HEK293 (cell line): ENCODE data around the gene HTR4.

Source experiments
- CTCF ChIA-PET: fragments of 350-600 bp; formaldehyde crosslinking; extraction: SDS; loops from one replicate; lab custom pipeline; 2021; ENCODE audit warnings: antibody characterized with exemption; lab: Yijun Ruan, JAX
- POLR2A ChIA-PET: fragments of 300-600 bp; formaldehyde crosslinking; extraction: SDS; loops from one replicate; lab custom pipeline; 2020; ENCODE audit warnings: antibody characterized with exemption, inconsistent platforms; lab: Yijun Ruan, JAX
- H3K27ac ChIP-seq: fragments of 200-500 bp; sonication (Bioruptor generic); 2 replicates; pipeline ENCODE4 v1.5.1; 2014; ENCODE audit warnings: low read depth, low read length, control low read depth, inconsistent platforms; ENCODE audit errors: extremely low read depth
- H3K36me3 ChIP-seq, 2 experiments: fragments of 200-500 bp in 1 of 2; sonication (Bioruptor generic) in 1 of 2; 1 replicate in 1 of 2; 2 replicates in 1 of 2; pipeline ENCODE4 v1.5.1; 2014 to 2017; ENCODE audit warnings: inconsistent platforms in 2 of 2, low read length in 2 of 2; ENCODE audit not compliant: control insufficient read depth in 2 of 2, insufficient read depth in 1 of 2
- H3K4me1 ChIP-seq: fragments of 200-500 bp; sonication (Bioruptor generic); 2 replicates; pipeline ENCODE4 v1.5.1; 2014; ENCODE audit warnings: mild to moderate bottlenecking, low read length, inconsistent platforms; ENCODE audit not compliant: control insufficient read depth, insufficient read depth
- H3K4me3 ChIP-seq: 2 replicates; pipeline ENCODE4 v1.5.1; 2011; ENCODE audit warnings: low read depth, mild to moderate bottlenecking, control low read depth, low read length, moderate library complexity
- H3K9me3 ChIP-seq: fragments of 200-500 bp; sonication (Bioruptor generic); 2 replicates; pipeline ENCODE4 v1.5.1; 2014; ENCODE audit warnings: low read depth, low read length, inconsistent platforms; ENCODE audit not compliant: control insufficient read depth, insufficient read depth
- GLI4 ChIP-seq: fragments of 450-650 bp; formaldehyde crosslinking; IDR thresholded peaks from 2 replicates; pipeline ENCODE4 v1.5.1; 2016; ENCODE audit warnings: missing biosample characterization, missing genetic modification characterization
- KLF10 ChIP-seq: fragments of 450-650 bp; IDR thresholded peaks from 2 replicates; pipeline ENCODE4 v1.5.1; 2018; ENCODE audit warnings: missing biosample characterization, mild to moderate bottlenecking, missing genetic modification characterization
- KLF16 ChIP-seq: fragments of 450-650 bp; formaldehyde crosslinking; IDR thresholded peaks from 2 replicates; pipeline ENCODE4 v1.5.1; 2017; ENCODE audit warnings: missing biosample characterization, missing genetic modification characterization
- MYNN ChIP-seq: fragments of 450-650 bp; formaldehyde crosslinking; IDR thresholded peaks from 2 replicates; pipeline ENCODE4 v1.5.1; 2016; ENCODE audit warnings: missing biosample characterization, missing genetic modification characterization, borderline replicate concordance
- MZF1 ChIP-seq: fragments of 450-650 bp; formaldehyde crosslinking; IDR thresholded peaks from 2 replicates; pipeline ENCODE4 v1.5.1; 2017; ENCODE audit warnings: missing biosample characterization, missing genetic modification characterization, borderline replicate concordance
- REPIN1 ChIP-seq: fragments of 450-650 bp; formaldehyde crosslinking; IDR thresholded peaks from 2 replicates; pipeline ENCODE4 v1.5.1; 2017; ENCODE audit warnings: missing biosample characterization, missing genetic modification characterization, low read depth
- SP7 ChIP-seq: fragments of 450-650 bp; formaldehyde crosslinking; IDR thresholded peaks from 2 replicates; pipeline ENCODE4 v1.5.1; 2016; ENCODE audit warnings: missing biosample characterization, missing genetic modification characterization
- WT1 ChIP-seq: fragments of 450-650 bp; formaldehyde crosslinking; IDR thresholded peaks from 2 replicates; pipeline ENCODE4 v1.5.1; 2016; ENCODE audit warnings: missing biosample characterization, missing genetic modification characterization
- YY1 ChIP-seq: fragments of 450-650 bp; formaldehyde crosslinking; IDR thresholded peaks from 2 replicates; pipeline ENCODE4 v1.5.1; 2018; ENCODE audit warnings: missing biosample characterization, missing genetic modification characterization
- ZBTB20 ChIP-seq: fragments of 450-650 bp; formaldehyde crosslinking; IDR thresholded peaks from 2 replicates; pipeline ENCODE4 v1.5.1; 2016; ENCODE audit warnings: missing biosample characterization, missing genetic modification characterization
- ZBTB7A ChIP-seq: fragments of 450-650 bp; formaldehyde crosslinking; IDR thresholded peaks from 2 replicates; pipeline ENCODE4 v1.5.1; 2016; ENCODE audit warnings: low read depth, missing biosample characterization, missing genetic modification characterization
- ZNF138 ChIP-seq: fragments of 450-650 bp; formaldehyde crosslinking; IDR thresholded peaks from 2 replicates; pipeline ENCODE4 v1.5.1; 2016; ENCODE audit warnings: missing biosample characterization, missing genetic modification characterization, borderline replicate concordance
- ZNF155 ChIP-seq: fragments of 450-650 bp; formaldehyde crosslinking; IDR thresholded peaks from 2 replicates; pipeline ENCODE4 v1.5.1; 2016; ENCODE audit warnings: missing biosample characterization, missing genetic modification characterization
- ZNF211 ChIP-seq: fragments of 450-650 bp; formaldehyde crosslinking; IDR thresholded peaks from 2 replicates; pipeline ENCODE4 v1.5.1; 2016; ENCODE audit warnings: low read depth, missing biosample characterization, missing genetic modification characterization
- ZNF433 ChIP-seq: fragments of 450-650 bp; formaldehyde crosslinking; IDR thresholded peaks from 2 replicates; pipeline ENCODE4 v1.5.1; 2016; ENCODE audit warnings: missing biosample characterization, missing genetic modification characterization, low read depth
- ZNF48 ChIP-seq: fragments of 450-650 bp; formaldehyde crosslinking; IDR thresholded peaks from 2 replicates; pipeline ENCODE4 v1.5.1; 2016; ENCODE audit warnings: missing biosample characterization, missing genetic modification characterization
- ZNF501 ChIP-seq: fragments of 450-650 bp; formaldehyde crosslinking; IDR thresholded peaks from 2 replicates; pipeline ENCODE4 v1.5.1; 2016; ENCODE audit warnings: missing biosample characterization, missing genetic modification characterization
- ZNF629 ChIP-seq: fragments of 450-650 bp; formaldehyde crosslinking; IDR thresholded peaks from 2 replicates; pipeline ENCODE4 v1.5.1; 2017; ENCODE audit warnings: missing biosample characterization, missing genetic modification characterization
- ZNF660 ChIP-seq: fragments of 450-650 bp; IDR thresholded peaks from 2 replicates; pipeline ENCODE4 v1.5.1; 2018; ENCODE audit warnings: missing biosample characterization, mild to moderate bottlenecking, missing genetic modification characterization
- ZNF670 ChIP-seq: fragments of 450-650 bp; formaldehyde crosslinking; IDR thresholded peaks from 2 replicates; pipeline ENCODE4 v1.5.1; 2016; ENCODE audit warnings: missing biosample characterization, missing genetic modification characterization, low read depth
- ZNF837 ChIP-seq: fragments of 450-650 bp; formaldehyde crosslinking; IDR thresholded peaks from 2 replicates; pipeline ENCODE4 v1.5.1; 2016; ENCODE audit warnings: missing biosample characterization, missing genetic modification characterization
- ZSCAN23 ChIP-seq: fragments of 450-650 bp; formaldehyde crosslinking; IDR thresholded peaks from 2 replicates; pipeline ENCODE4 v1.5.1; 2016; ENCODE audit warnings: missing biosample characterization, missing genetic modification characterization
- TF ChIP-seq, protein P1 (sequence below): fragments of 450-650 bp; formaldehyde crosslinking; IDR thresholded peaks from 2 replicates; pipeline ENCODE4 v1.5.1; 2016; ENCODE audit warnings: missing biosample characterization, missing genetic modification characterization, borderline replicate concordance
- TF ChIP-seq, protein P2 (sequence below): fragments of 450-650 bp; formaldehyde crosslinking; IDR thresholded peaks from 2 replicates; pipeline ENCODE4 v1.5.1; 2016; ENCODE audit warnings: missing biosample characterization, missing genetic modification characterization
- TF ChIP-seq, protein P3 (sequence below): fragments of 450-650 bp; formaldehyde crosslinking; IDR thresholded peaks from 2 replicates; pipeline ENCODE4 v1.5.1; 2017; ENCODE audit warnings: missing biosample characterization, missing genetic modification characterization
- TF ChIP-seq, protein P4 (sequence below): fragments of 450-650 bp; formaldehyde crosslinking; IDR thresholded peaks from 2 replicates; pipeline ENCODE4 v1.5.1; 2016; ENCODE audit warnings: missing biosample characterization, missing genetic modification characterization
- TF ChIP-seq, protein P5 (sequence below): fragments of 450-650 bp; formaldehyde crosslinking; IDR thresholded peaks from 2 replicates; pipeline ENCODE4 v1.5.1; 2017; ENCODE audit warnings: missing biosample characterization, missing genetic modification characterization
- TF ChIP-seq, protein P6 (sequence below): fragments of 450-650 bp; formaldehyde crosslinking; IDR thresholded peaks from 2 replicates; pipeline ENCODE4 v1.5.1; 2016; ENCODE audit warnings: missing biosample characterization, missing genetic modification characterization

Gene HTR4

DNA sequence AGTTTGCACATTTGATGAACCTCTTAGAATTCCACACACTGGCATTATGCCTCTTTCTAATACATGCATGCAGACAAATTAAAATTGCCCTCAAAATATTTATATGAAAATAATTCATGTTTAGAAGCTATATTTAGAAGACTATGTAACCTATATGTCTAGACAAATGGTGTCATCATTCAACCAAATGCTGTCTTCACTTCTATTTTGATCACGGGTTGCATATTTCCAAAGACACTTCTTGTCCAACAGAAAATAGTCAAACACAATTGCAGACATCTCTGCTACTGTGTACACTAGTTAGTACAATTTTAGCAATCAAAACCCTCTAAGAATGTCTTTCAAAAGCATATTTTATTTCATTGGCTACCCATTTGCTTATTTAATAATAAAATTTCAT is 156.6 kb downstream of the HTR4 start:
- POLR2A ChIA-PET = no interaction called here

DNA sequence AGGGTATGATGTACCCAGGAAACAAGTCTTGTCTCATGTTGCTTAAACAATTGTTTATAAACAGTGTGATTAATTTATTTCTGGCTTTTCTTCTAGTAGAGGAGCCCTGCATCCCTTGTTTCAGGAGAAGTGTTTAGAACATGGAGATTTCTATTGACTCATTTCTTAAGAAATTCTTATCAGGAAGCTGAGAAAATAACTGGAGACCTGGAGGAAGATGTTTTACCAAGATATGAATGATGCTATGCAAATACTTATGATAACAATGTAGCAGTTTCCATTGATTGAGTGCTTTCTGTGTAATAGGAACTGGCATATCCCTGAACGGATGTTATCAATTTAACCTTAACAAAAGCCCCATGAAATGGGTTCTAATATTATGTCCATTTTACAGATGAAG is 162.0 kb downstream of the HTR4 start:
- TF ChIP-seq KLF16 (tag by site-specific recombination) = no peak
- TF ChIP-seq, protein P1, sequence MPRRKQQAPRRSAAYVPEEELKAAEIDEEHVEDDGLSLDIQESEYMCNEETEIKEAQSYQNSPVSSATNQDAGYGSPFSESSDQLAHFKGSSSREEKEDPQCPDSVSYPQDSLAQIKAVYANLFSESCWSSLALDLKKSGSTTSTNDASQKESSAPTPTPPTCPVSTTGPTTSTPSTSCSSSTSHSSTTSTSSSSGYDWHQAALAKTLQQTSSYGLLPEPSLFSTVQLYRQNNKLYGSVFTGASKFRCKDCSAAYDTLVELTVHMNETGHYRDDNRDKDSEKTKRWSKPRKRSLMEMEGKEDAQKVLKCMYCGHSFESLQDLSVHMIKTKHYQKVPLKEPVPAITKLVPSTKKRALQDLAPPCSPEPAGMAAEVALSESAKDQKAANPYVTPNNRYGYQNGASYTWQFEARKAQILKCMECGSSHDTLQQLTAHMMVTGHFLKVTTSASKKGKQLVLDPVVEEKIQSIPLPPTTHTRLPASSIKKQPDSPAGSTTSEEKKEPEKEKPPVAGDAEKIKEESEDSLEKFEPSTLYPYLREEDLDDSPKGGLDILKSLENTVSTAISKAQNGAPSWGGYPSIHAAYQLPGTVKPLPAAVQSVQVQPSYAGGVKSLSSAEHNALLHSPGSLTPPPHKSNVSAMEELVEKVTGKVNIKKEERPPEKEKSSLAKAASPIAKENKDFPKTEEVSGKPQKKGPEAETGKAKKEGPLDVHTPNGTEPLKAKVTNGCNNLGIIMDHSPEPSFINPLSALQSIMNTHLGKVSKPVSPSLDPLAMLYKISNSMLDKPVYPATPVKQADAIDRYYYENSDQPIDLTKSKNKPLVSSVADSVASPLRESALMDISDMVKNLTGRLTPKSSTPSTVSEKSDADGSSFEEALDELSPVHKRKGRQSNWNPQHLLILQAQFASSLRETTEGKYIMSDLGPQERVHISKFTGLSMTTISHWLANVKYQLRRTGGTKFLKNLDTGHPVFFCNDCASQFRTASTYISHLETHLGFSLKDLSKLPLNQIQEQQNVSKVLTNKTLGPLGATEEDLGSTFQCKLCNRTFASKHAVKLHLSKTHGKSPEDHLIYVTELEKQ (tag by site-specific recombination) = no peak
- no peak for TF ChIP-seq ZNF211 (tag by site-specific recombination)
- TF ChIP-seq ZNF660 = no peak
- TF ChIP-seq YY1 (tag by site-specific recombination) = no peak
- TF ChIP-seq, protein P2, sequence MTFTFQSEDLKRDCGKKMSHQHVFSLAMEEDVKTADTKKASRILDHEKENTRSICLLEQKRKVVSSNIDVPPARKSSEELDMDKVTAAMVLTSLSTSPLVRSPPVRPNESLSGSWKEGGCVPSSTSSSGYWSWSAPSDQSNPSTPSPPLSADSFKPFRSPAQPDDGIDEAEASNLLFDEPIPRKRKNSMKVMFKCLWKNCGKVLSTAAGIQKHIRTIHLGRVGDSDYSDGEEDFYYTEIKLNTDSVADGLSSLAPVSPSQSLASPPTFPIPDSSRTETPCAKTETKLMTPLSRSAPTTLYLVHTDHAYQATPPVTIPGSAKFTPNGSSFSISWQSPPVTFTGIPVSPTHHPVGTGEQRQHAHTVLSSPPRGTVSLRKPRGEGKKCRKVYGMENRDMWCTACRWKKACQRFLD = no peak
- TF ChIP-seq, protein P3, sequence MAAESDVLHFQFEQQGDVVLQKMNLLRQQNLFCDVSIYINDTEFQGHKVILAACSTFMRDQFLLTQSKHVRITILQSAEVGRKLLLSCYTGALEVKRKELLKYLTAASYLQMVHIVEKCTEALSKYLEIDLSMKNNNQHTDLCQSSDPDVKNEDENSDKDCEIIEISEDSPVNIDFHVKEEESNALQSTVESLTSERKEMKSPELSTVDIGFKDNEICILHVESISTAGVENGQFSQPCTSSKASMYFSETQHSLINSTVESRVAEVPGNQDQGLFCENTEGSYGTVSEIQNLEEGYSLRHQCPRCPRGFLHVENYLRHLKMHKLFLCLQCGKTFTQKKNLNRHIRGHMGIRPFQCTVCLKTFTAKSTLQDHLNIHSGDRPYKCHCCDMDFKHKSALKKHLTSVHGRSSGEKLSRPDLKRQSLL (tag by site-specific recombination) = no peak
- TF ChIP-seq, protein P4, sequence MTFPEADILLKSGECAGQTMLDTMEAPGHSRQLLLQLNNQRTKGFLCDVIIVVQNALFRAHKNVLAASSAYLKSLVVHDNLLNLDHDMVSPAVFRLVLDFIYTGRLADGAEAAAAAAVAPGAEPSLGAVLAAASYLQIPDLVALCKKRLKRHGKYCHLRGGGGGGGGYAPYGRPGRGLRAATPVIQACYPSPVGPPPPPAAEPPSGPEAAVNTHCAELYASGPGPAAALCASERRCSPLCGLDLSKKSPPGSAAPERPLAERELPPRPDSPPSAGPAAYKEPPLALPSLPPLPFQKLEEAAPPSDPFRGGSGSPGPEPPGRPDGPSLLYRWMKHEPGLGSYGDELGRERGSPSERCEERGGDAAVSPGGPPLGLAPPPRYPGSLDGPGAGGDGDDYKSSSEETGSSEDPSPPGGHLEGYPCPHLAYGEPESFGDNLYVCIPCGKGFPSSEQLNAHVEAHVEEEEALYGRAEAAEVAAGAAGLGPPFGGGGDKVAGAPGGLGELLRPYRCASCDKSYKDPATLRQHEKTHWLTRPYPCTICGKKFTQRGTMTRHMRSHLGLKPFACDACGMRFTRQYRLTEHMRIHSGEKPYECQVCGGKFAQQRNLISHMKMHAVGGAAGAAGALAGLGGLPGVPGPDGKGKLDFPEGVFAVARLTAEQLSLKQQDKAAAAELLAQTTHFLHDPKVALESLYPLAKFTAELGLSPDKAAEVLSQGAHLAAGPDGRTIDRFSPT (tag by site-specific recombination) = no peak
- TF ChIP-seq MYNN (tag by site-specific recombination) = no peak
- TF ChIP-seq ZBTB20 = no peak
- no peak for TF ChIP-seq GLI4 (tag by site-specific recombination)
- TF ChIP-seq ZNF48 = no peak
- no peak for TF ChIP-seq REPIN1 (tag by site-specific recombination)
- TF ChIP-seq ZNF670 (tag by site-specific recombination) = no peak
- TF ChIP-seq ZBTB7A (tag by site-specific recombination) = no peak
- no peak for TF ChIP-seq ZNF629 (tag by site-specific recombination)
- TF ChIP-seq ZNF837 = no peak
- no peak for TF ChIP-seq ZNF138
- no peak for TF ChIP-seq MZF1 (tag by site-specific recombination)
- no peak for TF ChIP-seq ZSCAN23
- Histone ChIP-seq H3K4me3 (no peak overlapping the region), H3K27ac (no peak overlapping the region), H3K4me1 (no peaks in the 10 kb centered on the region), H3K9me3 (no peaks in the 10 kb centered on the region), H3K36me3 (no peaks in the 10 kb centered on the region)
- POLR2A ChIA-PET = no interaction called here
- CTCF ChIA-PET = no interaction called here

More for the DNA sequence above, 156.6 kb downstream of the HTR4 start:
- H3K9me3 ChIP-seq = no peaks in the 10 kb centered on the region
- no peak overlapping the region for H3K4me3 ChIP-seq
- no peaks in the 10 kb centered on the region for H3K4me1 ChIP-seq
- no peaks in the 10 kb centered on the region for H3K36me3 ChIP-seq
- no peak for TF ChIP-seq ZNF155 (tag by site-specific recombination)
- TF ChIP-seq, protein P5, sequence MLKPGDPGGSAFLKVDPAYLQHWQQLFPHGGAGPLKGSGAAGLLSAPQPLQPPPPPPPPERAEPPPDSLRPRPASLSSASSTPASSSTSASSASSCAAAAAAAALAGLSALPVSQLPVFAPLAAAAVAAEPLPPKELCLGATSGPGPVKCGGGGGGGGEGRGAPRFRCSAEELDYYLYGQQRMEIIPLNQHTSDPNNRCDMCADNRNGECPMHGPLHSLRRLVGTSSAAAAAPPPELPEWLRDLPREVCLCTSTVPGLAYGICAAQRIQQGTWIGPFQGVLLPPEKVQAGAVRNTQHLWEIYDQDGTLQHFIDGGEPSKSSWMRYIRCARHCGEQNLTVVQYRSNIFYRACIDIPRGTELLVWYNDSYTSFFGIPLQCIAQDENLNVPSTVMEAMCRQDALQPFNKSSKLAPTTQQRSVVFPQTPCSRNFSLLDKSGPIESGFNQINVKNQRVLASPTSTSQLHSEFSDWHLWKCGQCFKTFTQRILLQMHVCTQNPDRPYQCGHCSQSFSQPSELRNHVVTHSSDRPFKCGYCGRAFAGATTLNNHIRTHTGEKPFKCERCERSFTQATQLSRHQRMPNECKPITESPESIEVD (tag by site-specific recombination) = no peak
- no peak for TF ChIP-seq ZNF433 (tag by site-specific recombination)
- no peak for TF ChIP-seq SP7 (tag by site-specific recombination)
- no peak for TF ChIP-seq ZNF501 (tag by site-specific recombination)
- TF ChIP-seq WT1 (tag by site-specific recombination) = no peak
- no peak for TF ChIP-seq KLF10
- TF ChIP-seq, protein P6, sequence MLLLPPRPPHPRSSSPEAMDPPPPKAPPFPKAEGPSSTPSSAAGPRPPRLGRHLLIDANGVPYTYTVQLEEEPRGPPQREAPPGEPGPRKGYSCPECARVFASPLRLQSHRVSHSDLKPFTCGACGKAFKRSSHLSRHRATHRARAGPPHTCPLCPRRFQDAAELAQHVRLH (tag by site-specific recombination) = no peak
- TF ChIP-seq ZNF629 (tag by site-specific recombination) = no peak
- TF ChIP-seq, all 188 proteins: peak for 0
- H3K27ac ChIP-seq = no peak overlapping the region
- CTCF ChIA-PET = no interaction called here
